ENCODE results near the gene RASAL1.

DNA sequence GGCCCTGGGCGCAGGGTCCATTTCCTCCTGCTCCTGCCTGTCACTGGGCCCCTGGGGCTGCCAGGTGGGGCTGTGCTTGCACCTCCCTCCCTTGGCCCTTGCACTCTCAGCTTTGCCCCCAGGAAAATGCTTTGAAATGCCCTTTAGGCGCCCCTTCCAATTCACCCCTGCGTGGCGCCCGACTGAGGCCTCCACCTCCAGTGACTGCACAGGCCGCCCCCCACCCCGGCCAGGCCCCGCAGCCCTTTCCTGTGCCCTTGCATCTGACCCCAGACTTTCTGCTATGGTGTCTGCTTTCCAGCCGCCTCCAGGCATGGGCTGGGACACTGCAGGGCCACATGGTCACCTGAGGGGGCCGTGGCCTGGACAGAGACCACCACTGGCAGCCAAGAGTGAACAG lies 32.3 kb upstream of the RASAL1 start:
- TF ChIP-seq EZH2 (IDR thresholded peaks at IDR 0.05; ENCODE audit: insufficient read depth, poor library complexity, severe bottlenecking), result no peak
- TF ChIP-seq EZH2phosphoT487 (IDR thresholded peaks at IDR 0.05; ENCODE audit: insufficient read depth, low read depth), result no peak
